HPDE6-E6E7 (cell line): Measurements from ENCODE around the gene GGNBP2.

Source experiments
- DNase-seq: peaks from one replicate; pipeline ENCODE4 v3.0.0; 2011; ENCODE audit warnings: missing footprints; ENCODE audit errors: extremely low spot score

The GGNBP2 gene

GRCh38 chr17:36629970-36630502, 85.3 kb downstream of the GGNBP2 start:
- no peak for DNase-seq

GRCh38 chr17:36631022-36631421, 86.3 kb downstream of the GGNBP2 start:
- no peak for DNase-seq

GRCh38 chr17:36632916-36633771, 88.4 kb downstream of the GGNBP2 start:
- no peak for DNase-seq
